ENCODE results near the gene RFX1.

DNA sequence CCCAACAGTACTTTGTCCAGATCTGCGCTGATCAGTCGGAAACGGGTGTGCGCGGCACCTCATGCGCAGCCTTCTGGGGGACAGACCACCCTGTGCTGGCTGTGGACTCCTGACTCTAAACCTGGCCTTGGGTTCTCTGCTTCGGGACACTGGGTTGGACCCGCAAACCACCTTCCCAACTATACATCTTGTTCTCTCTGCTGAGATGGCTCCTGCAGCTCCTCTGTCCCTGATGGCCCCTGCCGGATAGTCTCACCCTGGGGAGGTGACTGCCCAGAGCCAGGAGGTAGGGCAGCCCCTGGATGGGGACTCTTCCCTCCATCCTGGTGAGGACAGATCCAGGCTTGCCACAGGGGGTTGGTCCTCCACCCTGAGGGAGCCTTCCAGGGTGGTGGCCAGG lies 23.3 kb downstream of the RFX1 start:
- TF ChIP-seq EZH2phosphoT487 (IDR thresholded peaks at IDR 0.05; ENCODE audit: insufficient read depth, low read depth): no peak
- no peak for TF ChIP-seq EZH2 (IDR thresholded peaks at IDR 0.05; ENCODE audit: insufficient read depth, poor library complexity, severe bottlenecking)

Measured in GM23248 (cell line).